ENCODE data around the gene ZKSCAN5. TPM values are rescaled to one million over a fixed set of nuclear protein-coding genes. Genes with fewer than 3 reads are reported as not detected.

Gene ZKSCAN5
- 1 to 10 TPM; 4.5 to 8.7 (median 5.9) TPM for total RNA-seq

GRCh38 chr7:99504603-99505323 is at the start of gene ZKSCAN5:
ZKSCAN5 (plus strand) TSS chr7:99504662; CDS start chr7:99506045, 1,383 bp downstream.
- peaks cover 11 to 37% (median 29%) of the 10 kb centered on the region in 4 donors for H3K4me1 ChIP-seq
- WGBS, 2 donors (ENCODE audit: low coverage in 1 of 2), result 0% methylated on average over 2 to 53 of the region's 53 CpGs
- peak within 1 kb of the TSS; percentile 89 to 98 (median 90) for H3K27ac ChIP-seq
- TF ChIP-seq POLR2AphosphoS5 (IDR thresholded peaks at IDR 0.05), result peak; percentile 71 to 90 (median 88)
- TF ChIP-seq CTCF (IDR thresholded peaks at IDR 0.05), result peak in 1 of 5 experiments; percentile 13
- no peak for TF ChIP-seq EP300 (IDR thresholded peaks at IDR 0.05; ENCODE audit: low read depth)
- peak; percentile 81 for TF ChIP-seq POLR2A (IDR thresholded peaks at IDR 0.05)
- peak; percentile 99 for DNase-seq
- H3K4me3 ChIP-seq, result peak within 1 kb of the TSS; percentile 59 to 88 (median 78)
- intact Hi-C loops (cut with DNase I; ENCODE audit: low total_unique reads) (no loop called here), in situ Hi-C loops (cut with MboI; ENCODE audit: low pct_ligation_motif_present in 1 of 4, low pct_unique_long_range_greater_than_20kb in 1 of 4, low sequenced_read_pairs in 3 of 4) (loop anchor here in 1 of 4 donors (10.0 kb wide), 1 partner anchor 50 kb away; the partner anchor contains the start of genes FAM200A and ZNF655)
- no peaks in the 10 kb centered on the region for H3K27me3 ChIP-seq
- H3K36me3 ChIP-seq, result no peaks in the 10 kb centered on the region
- H3K9me3 ChIP-seq, result no peaks in the 10 kb centered on the region

- peaks cover 0 to 22% (median 10%) of the 10 kb centered on the region in 4 donors for H3K36me3 ChIP-seq
- H3K9me3 ChIP-seq, result no peaks in the 10 kb centered on the region
- H3K4me1 ChIP-seq, result no peaks in the 10 kb centered on the region
- no peak for DNase-seq
- TF ChIP-seq EP300 (IDR thresholded peaks at IDR 0.05; ENCODE audit: low read depth), result no peak
- TF ChIP-seq POLR2A (IDR thresholded peaks at IDR 0.05), result no peak
- TF ChIP-seq CTCF (IDR thresholded peaks at IDR 0.05), result no peak
- no peak for TF ChIP-seq POLR2AphosphoS5 (IDR thresholded peaks at IDR 0.05)
- H3K4me3 ChIP-seq, result no peak overlapping the region
- intact Hi-C loops (cut with DNase I; ENCODE audit: low total_unique reads) (no loop called here), in situ Hi-C loops (cut with MboI; ENCODE audit: low pct_ligation_motif_present in 1 of 4, low pct_unique_long_range_greater_than_20kb in 1 of 4, low sequenced_read_pairs in 3 of 4) (no loop called here)
- 85% methylated on average over 6 of the region's 9 CpGs; no CpG with 5 or more reads in 1 of the 2 donors for WGBS, 2 donors (ENCODE audit: low coverage in 1 of 2)
- H3K27ac ChIP-seq, result no peak overlapping the region
- no peaks in the 10 kb centered on the region for H3K27me3 ChIP-seq
Measured at GRCh38 chr7:99455874-99456273, 48.6 kb upstream of the ZKSCAN5 start.

GRCh38 chr7:99456288-99456687 is 48.2 kb upstream of the ZKSCAN5 start:
- no peak for DNase-seq
- Histone ChIP-seq H3K4me3 (no peak overlapping the region), H3K4me1 (no peaks in the 10 kb centered on the region), H3K27ac (no peak overlapping the region), H3K27me3 (no peaks in the 10 kb centered on the region), H3K36me3 (peaks cover 0 to 20% (median 9%) of the 10 kb centered on the region in 4 donors), H3K9me3 (no peaks in the 10 kb centered on the region)
- intact Hi-C loops (cut with DNase I; ENCODE audit: low total_unique reads) (no loop called here), in situ Hi-C loops (cut with MboI; ENCODE audit: low pct_ligation_motif_present in 1 of 4, low pct_unique_long_range_greater_than_20kb in 1 of 4, low sequenced_read_pairs in 3 of 4) (no loop called here)
- TF ChIP-seq CTCF (IDR thresholded peaks at IDR 0.05), result no peak
- no peak for TF ChIP-seq EP300 (IDR thresholded peaks at IDR 0.05; ENCODE audit: low read depth)
- no peak for TF ChIP-seq POLR2AphosphoS5 (IDR thresholded peaks at IDR 0.05)
- TF ChIP-seq POLR2A (IDR thresholded peaks at IDR 0.05), result no peak
- 77% methylated on average over 13 of the region's 13 CpGs; no CpG with 5 or more reads in 1 of the 2 donors for WGBS, 2 donors (ENCODE audit: low coverage in 1 of 2)

- Histone ChIP-seq H3K36me3 (peaks cover 0 to 20% (median 9%) of the 10 kb centered on the region in 4 donors), H3K4me3 (no peak overlapping the region), H3K4me1 (no peaks in the 10 kb centered on the region), H3K27ac (no peak overlapping the region), H3K27me3 (no peaks in the 10 kb centered on the region), H3K9me3 (no peaks in the 10 kb centered on the region)
- no peak for TF ChIP-seq CTCF (IDR thresholded peaks at IDR 0.05)
- no peak for TF ChIP-seq EP300 (IDR thresholded peaks at IDR 0.05; ENCODE audit: low read depth)
- no peak for TF ChIP-seq POLR2AphosphoS5 (IDR thresholded peaks at IDR 0.05)
- DNase-seq, result no peak
- intact Hi-C loops (cut with DNase I; ENCODE audit: low total_unique reads) (no loop called here), in situ Hi-C loops (cut with MboI; ENCODE audit: low pct_ligation_motif_present in 1 of 4, low pct_unique_long_range_greater_than_20kb in 1 of 4, low sequenced_read_pairs in 3 of 4) (no loop called here)
- WGBS, 2 donors (ENCODE audit: low coverage in 1 of 2), result 80 to 83% methylated on average over 2 to 6 of the region's 6 CpGs
Measured at GRCh38 chr7:99457050-99457649, 47.3 kb upstream of the ZKSCAN5 start.

Data from transverse colon (tissue), 4 donors.